RPMI8226 (cell line): Measurements from ENCODE around the gene ATG7.
"Not testable (repeated sequence)": the region's sequence is repeated elsewhere in the genome, so short reads cannot be mapped to it uniquely, and the experiment has no call there.

Experiments used
- DNase-seq: peaks from one replicate; pipeline ENCODE4 v3.0.0-alpha.2; 2015

ATG7 gene

DNA sequence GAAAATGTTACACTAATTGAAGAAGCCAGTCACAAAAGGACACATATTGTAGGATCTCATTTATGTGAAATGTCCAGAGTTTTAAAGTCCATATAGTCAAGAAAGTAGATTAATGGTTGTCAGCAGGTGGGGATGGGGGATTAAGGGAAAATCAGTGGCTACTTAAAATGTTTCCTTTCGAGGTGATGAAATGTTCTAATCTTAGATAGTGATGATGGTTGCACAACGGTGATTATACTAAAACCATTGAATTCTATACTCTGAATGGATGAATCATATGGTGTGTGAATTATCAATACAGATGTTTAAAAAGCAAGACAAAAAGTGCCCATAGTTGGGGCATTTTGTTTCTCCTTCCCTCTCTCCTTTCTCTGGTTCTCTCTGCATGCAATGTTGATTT lies 164.6 kb downstream of the ATG7 start:
- DNase-seq, result no peak

DNA sequence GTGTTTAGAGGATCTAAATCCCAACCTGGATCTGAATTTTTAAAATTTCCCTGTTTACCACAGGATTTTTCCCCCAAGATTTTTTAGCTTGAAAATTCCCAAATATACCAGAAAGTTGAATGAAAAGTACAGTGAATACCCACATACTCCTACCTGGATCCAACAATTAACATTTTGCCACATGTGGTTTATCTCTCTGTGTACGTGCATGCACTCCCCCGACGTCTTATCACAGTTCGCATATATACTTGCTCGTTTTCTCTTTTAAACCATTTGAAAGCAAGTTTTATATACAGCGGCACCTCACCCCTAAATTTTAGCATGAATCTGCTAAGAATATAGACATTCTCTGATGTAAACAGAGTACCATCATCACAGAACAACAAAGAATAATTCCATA lies 165.3 kb downstream of the ATG7 start:
- no peak for DNase-seq

DNA sequence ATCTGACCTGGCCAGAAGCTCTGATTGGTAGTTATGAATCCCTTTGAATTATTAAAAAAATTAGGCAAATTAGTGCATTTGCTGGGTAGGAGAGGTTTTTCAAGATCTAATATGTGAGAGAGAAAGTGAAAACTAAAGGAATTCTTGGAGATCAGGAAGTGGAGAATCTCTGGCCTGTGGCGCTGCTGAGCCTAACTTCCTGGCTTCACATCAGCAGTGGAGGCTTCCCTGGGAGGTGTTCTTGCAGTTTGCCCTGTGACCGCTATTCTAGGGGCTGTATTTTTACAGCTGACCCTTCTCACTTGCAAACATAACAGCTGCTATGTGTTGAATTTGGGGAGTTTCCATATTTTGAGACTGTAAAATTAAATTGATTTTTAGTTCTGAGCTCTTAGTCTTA lies 166.4 kb downstream of the ATG7 start:
- no peak for DNase-seq

DNA sequence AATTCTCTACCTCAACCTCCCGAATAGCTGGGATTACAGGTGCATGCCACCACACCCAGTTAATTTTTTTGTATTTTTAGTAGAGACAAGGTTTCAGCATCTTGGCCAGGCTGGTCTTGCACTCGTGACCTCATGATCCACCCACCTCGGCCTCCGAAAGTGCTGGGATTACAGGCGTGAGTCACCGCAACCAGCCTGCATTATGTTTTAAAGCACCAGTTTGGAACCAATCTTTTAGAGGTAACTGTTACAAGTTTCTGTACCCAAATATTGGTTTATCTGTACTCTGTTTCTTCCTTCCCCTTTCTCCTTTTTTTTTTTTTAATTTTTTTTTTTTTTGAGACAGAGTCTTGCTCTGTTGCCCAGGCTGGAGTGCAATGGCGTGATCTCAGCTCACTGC lies 169.1 kb downstream of the ATG7 start:
- DNase-seq, result not testable (repeated sequence)

DNA sequence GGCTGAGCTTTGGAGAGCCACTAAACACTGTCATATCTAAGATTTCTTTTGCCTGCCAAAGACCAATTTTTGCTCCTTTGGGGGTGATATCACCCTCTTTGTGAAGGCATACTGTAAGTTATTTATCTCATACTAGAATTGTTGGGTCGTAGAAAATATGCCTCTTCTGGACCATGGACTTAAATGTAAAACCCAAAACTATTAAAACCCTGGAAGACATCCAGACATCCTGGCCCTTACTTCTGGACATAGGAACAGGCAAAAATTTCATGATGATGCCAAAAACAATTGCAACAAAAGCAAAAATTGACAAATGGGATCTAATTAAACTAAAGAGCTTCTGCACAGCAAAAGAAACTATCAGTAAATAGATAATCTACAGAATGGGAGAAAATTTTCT lies 172.2 kb downstream of the ATG7 start:
- no peak for DNase-seq

DNA sequence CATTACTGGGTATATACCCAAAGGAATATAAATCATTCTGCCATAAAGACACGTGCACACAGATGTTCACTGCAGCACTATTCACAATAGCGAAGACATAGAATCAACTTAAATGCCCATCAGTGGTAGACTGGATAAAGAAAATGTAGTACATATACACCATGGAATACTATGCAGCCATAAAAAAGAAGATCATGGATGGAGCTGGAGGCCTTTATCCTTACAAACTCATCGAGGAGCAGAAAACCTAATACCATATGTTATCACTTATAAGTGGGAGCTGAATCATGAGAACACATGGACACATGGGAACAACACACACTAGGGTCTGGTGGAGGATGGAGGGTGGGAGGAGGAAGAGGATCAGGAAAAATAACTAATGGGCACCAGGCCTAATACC lies 173.0 kb downstream of the ATG7 start:
- not testable (repeated sequence) for DNase-seq

DNA sequence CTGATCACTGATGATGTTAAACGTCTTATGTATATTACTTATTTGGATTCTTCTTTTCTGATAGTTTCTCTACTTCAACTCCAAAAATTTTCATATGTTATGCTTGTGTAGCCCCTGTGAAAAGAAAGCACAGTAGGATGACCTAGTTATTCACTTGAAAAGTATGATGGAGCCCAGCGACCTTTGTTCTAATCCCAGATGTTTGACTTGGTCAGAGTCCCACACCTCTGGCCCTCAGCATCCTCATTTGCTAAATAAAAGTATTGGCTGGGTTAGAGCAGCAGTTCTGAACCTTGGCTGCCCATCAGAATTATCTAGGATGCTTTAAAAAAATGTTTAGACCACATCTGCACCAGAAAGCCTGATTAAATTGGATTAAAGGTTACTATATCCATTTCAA lies 173.7 kb downstream of the ATG7 start:
- DNase-seq, result no peak

DNA sequence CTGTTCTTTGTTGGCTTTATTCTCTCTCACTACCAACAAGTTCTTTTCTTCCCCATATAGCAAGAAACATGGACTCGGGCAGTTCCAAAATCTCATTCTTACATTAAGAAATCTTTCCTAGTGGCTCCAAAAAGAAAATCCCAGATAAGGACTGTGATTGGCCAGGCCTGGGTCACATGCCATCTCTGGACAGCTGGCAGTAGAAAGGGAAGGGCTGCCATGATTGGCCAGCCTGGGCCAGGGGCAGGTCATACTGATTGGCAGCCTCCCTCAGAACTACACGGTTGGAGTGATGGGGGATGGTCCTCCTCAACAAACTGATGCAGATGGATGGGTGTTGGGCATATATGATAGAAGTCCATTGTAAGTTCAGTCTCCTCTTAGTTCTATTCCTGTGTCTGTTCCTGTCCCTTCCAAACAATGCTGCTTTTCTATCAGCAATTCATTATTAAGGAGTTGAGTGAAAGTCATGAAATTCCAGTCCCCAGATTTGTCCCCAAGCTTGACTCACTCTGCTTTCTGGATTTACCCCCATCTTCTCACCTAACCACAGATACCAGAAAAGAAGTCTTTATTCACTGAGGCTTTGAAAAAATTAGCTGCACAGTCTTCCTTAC lies 175.5 kb downstream of the ATG7 start:
- no peak for DNase-seq

DNA sequence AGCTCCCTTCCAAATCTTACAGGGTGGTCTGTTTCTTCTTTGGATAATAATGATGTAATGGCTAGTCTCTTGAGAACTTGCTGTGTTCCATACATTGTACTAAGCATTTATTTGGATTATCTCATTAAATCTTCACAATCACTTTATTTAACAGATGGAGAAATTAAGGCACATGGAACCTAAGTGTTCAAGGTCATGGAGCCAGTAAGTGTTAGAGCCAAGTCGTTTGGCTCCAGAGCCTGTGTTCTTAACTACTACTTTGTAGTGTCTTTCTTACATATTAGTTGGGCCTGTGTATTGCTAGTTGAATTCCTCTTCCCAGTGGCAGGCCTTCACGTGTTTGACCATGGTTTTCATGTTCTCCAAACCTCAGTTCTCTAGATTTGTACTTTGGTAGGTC lies 177.8 kb downstream of the ATG7 start:
- DNase-seq, result no peak

DNA sequence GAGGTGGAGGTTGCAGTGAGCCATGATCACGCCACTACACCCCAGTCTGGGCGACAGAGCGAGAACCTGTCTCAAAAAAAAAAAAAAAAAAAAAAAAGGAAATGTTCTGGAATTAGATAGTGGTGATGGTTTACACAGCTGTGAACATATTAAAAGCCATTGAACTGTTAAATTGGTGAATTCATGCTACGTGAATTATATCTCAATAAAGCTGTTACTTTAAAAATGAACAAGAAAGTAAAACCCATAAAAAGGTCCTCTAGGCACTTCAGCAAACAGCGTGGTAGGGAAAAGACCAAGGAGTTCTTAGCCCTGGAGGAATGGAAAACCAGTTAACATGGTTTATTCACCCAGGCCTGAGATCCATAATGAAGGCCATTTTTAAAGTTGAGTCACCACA lies 180.1 kb downstream of the ATG7 start:
- DNase-seq, result no peak

DNA sequence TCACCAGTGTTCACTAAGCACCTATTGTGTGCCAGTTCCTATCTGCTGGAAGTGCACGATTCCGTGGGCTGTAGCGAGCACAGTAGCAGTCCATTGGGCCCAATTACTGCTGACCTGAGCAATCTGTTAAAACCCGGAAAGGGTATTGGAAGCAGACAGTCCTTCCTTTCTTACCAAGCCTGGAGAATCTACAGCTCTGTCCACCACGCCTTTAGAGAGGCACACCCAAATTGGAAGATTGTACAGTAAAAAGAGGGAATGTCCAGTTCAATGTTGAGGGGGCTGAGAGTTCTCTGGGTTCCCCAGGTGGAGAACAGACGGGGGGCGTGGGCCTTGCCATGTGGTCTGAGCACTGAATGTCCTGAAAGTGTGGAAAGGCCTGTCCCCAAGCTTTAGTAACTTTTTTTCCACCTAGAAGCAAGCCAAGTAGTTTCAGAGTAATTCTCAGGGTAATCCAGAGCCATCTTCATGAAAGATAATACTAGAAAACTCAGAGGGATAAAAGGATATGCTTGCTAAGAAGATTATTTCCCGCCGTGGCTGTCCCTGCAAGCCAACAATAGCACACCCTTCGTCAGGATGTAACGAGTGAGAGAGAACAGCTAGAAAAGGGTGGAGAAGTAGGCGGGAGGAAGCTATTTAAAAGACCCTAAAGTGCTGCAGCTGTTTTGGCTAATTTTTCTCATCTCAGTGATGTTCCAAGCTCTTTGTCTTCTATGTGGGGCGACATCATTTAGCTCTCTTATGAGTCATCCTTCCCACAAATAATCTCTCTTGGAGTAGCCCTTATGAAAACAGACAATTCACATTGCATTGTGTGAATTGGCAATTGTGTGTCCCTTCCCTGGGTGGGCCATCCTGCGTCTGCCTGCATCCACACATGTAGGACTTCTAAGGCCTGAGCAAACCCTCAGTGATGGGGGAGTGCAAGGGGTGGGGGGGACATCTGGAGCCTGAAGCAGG lies 181.0 kb downstream of the ATG7 start:
- DNase-seq, result no peak

DNA sequence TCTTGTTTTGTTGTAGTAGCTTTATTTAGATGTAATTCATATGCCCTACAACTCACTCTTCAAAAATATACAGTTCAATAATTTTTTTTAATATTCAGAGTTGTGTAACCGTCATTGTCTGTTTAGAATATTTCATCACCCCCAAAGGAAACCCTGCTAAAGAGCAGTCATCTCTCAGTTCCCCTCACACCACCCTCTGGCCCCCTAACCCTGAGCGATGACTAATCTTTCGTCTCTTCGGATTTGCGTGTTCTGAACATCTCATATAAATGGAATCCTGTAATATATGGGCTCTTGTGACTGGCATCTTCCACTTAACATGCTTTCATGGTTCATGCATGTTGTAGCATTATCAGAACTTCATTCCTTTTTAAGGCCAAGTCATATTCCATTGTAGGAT lies 183.8 kb downstream of the ATG7 start:
- DNase-seq, result no peak

DNA sequence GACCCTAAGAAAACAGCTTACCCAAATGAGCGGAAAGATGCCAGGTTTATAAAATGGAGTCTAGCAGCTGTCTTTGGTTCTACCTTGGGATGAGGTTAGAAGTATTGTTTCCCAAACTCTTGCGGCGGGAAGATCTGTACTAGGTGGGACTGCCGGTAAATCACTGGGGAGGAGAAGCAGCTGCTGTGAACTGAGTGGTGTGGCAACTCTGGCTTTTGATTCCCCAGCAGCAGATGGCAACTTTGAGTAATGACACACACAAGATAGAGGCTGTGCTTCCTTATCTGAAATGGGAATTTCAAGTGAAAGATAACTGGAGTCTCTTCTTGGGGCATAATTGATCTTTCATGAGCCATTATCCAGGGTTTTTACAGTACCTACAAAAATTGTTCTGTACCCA lies 184.9 kb downstream of the ATG7 start:
- no peak for DNase-seq

DNA sequence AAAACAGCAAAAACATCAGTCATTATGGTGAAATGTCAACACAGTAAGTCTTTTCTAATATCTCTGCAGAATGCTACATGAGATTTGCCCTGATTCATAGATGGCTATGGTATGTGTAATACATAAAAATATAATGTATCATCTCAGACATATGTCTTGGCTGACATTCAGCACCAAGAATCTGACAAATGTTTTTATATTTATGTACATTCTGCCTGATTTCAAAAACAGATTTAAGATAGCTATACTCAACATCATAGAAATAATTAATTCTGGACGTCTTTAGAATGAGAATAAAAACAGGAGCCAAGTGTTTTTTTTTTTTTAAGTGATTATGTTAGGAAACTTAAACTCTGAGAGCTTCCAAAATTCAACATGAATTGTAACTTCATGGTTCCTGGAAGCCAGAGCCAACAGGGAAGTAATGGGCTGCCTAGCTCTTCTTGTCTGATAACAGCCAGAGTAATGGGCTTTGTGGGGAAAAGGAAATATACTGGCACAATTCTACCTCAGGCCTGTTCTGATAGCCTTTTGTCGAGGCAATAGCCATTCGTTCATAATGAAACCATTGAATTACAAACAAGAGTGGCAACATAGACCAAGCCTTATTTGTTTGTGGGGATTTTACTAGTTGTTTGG lies 187.1 kb downstream of the ATG7 start:
- no peak for DNase-seq

DNA sequence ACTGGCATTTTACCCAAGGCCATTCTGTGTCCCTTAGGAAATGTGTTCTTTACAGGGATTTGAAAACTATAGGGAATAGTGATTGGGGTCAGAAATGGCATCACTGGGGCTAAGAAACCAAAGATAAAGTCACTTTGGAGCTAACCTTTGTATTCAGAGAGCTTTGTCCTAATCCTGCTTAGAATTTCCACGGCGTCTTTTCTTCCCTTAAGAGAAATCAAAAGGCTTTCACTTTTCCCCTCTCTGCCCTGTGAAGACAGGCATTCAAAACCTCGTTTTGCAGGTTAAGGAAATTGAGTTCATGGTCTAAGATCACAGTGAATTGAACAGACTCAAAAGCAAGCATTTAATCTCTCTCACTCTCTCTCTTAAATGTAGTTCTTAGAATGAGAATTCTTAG lies 189.0 kb downstream of the ATG7 start:
- DNase-seq, result no peak

DNA sequence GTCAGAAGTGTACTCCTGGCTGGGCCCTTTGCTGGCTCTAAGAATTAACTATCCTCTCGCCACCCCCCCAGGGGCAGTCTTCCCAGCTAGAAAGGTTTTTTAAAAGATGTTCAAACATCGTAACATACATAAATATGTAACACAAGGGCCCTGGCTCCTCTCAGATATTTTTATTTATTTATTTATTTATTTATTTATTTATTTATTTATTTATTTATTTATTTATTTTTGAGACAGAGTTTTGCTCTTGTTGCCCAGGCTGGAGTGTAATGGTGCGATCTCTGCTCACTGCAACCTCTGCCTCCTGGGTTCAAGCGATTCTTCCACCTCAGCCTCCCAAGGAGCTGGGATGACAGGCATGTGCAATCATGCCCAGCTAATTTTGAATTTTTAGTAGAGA lies 190.5 kb downstream of the ATG7 start:
- not testable (repeated sequence) for DNase-seq

DNA sequence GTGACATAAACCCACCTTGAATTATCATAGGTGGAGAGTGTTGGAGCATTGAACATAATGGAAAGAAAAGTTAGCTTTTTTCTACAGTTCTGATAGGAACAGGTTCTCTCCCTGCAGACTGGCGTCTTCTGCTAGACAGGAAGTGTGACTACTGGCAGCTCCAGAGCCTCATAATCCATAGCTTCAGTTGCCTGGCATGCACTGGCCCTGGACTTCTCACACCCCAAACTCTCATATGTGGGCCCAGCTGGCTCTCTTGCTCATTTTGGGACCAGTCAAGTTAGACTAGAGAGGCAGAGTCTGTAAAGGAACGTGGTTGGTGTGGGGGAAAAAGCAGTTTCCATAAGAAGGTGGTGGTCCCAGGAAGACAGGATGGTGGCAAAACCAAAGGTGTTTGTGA lies 191.4 kb downstream of the ATG7 start:
- no peak for DNase-seq

DNA sequence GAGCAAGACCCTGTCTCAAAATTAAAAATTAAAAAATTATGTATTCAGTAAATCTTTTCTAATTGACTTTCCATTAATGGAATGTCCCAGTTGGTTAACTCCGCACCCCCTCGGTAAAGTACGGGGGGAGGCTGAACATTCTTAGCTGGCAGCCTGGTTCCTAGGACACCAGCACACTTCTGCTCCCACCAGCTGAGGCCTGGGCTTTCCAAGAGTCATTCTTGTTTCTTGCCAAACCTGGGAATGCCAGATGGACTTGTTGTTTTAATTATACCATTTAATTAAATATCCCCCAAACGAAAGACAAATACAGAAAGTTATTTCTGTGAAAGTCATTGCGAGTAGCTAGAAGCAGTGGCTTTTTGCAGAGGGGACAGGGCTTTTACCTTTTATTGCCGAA lies 192.2 kb downstream of the ATG7 start:
- no peak for DNase-seq

DNA sequence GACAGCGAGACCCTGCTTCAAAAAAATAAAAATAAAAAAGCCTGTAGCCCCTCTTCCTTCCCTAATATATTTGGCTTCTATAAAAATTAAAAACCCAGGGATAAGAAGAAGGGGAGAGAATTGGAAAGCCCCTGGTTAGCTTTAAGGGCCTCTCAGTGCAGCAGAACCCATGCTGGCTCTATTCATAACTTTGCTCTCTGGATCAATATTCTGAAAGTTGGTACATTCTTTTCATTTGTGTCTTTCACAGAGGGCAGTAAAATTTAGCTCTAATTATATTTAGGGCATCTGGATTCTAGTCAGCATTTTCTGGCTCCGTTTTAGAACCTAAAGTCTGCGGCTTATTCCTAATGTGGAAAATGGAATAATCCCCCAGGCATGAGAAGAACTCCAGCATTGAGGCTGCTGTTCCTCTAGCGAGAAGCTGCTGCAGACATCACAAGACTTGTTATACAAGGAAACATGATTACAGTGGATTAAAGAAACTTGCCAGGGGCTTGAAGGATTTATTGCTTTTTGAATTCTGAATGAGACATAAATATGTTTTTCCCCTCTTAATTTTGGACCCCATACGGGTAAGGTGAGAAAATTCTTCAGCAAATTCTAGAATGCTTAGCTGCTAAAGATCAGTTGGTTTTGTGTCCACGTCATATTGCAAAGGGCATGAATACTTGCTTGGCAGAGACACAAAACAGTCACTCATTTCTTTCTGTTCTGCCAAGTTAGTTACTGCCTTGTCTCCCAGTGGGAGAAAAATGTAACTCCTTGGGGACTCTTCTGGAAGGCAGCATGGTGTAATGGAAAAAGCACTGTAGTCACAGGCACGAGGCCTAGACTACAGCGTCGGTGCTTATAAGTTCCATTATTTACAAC lies 193.8 kb downstream of the ATG7 start:
- no peak for DNase-seq

DNA sequence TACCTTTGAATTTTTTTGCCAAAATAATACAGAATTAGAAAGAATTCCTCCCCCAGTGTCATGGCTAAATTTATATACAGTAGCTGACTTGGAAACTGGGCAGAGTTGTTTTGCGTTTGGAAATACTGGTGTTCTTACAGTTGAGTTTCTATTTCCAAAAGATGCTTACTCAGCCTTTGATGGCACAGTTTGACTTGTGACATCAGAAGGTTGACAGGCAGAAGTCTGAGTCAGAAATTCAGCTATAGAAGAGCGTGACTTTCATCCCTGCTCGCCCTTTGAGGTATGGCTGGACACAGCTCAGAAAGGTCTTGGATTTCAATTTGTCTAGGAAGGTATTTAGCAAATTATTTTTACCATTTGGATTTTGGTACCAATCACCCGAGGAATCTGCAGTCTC lies 195.7 kb downstream of the ATG7 start:
- no peak for DNase-seq

DNA sequence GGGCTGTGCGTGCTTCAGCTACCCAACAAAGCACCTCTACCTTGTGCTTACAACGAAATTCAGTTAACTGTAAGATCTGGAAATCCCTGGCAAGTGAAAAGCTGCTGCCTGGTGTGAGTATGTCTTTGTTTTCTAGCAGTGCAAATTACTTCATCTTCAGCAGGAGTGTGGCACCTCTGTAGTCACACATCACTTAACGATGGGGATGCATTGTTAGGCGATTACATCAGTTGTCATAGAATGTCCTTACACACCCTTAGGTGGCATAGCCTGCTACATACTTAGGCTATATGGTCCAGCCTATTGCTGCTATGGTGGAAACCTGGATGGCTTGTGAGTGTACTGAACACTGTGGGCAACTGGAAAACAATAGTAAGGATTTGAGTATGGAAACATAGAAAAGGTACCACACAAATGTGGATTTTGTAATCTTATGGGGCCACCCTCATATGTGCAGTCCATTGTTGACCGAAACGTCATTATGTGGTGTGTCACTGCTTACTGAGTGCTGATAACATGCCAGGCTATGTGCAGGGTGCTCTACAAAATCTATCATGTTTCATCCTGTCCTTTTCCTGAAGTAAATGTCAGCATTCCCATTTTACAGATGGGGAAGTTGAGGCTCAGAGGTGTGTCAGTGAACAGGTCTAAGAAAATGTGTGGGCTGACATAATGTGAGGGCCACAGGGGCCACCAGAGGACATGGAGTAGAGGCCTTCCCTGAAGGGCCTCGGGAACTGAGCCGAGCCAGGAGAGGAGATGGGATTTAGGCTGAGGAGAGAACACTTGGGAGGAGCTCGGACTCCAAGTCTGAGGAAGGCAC lies 198.0 kb downstream of the ATG7 start:
- DNase-seq, result no peak

DNA sequence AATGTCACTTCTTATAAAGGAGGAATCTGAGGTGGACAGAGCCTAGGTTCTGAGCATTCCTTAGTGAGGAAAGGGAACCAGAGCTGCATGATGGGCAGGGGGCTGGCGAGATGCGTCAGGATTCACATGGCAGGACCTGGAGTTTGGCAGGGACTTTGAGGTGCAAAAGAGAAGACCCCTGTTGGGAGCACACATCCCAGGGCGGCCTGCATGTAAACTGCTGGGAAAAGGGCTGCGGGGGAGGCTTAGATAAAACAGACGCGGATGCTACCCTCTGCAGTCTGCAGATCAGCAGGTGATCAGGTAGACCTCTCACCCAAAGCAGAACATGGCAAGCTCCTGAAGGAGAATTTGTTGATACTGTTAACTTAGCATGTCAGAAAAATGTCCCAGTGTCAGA lies 203.1 kb downstream of the ATG7 start:
- no peak for DNase-seq
